Limb (tissue), 2 donors: Measurements from ENCODE around the gene RAD1.

Source experiments
- DNase-seq, 2 donors: peaks; one replicate each; pipeline ENCODE4 v3.0.0-alpha.2; 2016; ENCODE audit errors: extremely low spot score in 2 of 2

The RAD1 gene

GRCh38 chr5:34916518-34916917, 1.2 kb upstream of the RAD1 start:
- DNase-seq: no peak

GRCh38 chr5:34915856-34916192, 520 bp upstream of the RAD1 start:
- no peak for DNase-seq

- peak in 1 of 2 donors; percentile 51 for DNase-seq
These were observed 599 bp downstream of the RAD1 start for GRCh38 chr5:34914671-34915138.

GRCh38 chr5:34913072-34913471, 2.2 kb downstream of the RAD1 start:
- DNase-seq: no peak

GRCh38 chr5:34905564-34905963, 9.7 kb downstream of the RAD1 start:
- no peak for DNase-seq

- DNase-seq: no peak
These were observed 12.0 kb downstream of the RAD1 start for GRCh38 chr5:34903260-34903659.

- no peak for DNase-seq
These were observed 14.7 kb downstream of the RAD1 start for GRCh38 chr5:34900652-34901051.

GRCh38 chr5:34899066-34899465, 16.2 kb downstream of the RAD1 start:
- DNase-seq: no peak

GRCh38 chr5:34898258-34898895, 16.9 kb downstream of the RAD1 start:
- DNase-seq: peak; percentile 83 to 87

- no peak for DNase-seq
These were observed 17.7 kb downstream of the RAD1 start for GRCh38 chr5:34897646-34898045.

GRCh38 chr5:34895641-34896419, 19.5 kb downstream of the RAD1 start:
- DNase-seq: no peak

GRCh38 chr5:34894716-34895115, 20.6 kb downstream of the RAD1 start:
- no peak for DNase-seq

GRCh38 chr5:34892414-34892813, 22.9 kb downstream of the RAD1 start:
- DNase-seq: no peak

GRCh38 chr5:34891981-34892380, 23.3 kb downstream of the RAD1 start:
- peak; percentile 51 to 89 for DNase-seq

- no peak for DNase-seq
These were observed 25.9 kb downstream of the RAD1 start for GRCh38 chr5:34889394-34889793.

- no peak for DNase-seq
These were observed 28.7 kb downstream of the RAD1 start for GRCh38 chr5:34886392-34887119.

- DNase-seq: no peak
These were observed 34.1 kb downstream of the RAD1 start for GRCh38 chr5:34881246-34881645.

GRCh38 chr5:34876275-34876674, 39.0 kb downstream of the RAD1 start:
- DNase-seq: no peak

- no peak for DNase-seq
These were observed 44.9 kb downstream of the RAD1 start for GRCh38 chr5:34870382-34870781.

GRCh38 chr5:34869256-34869655, 46.0 kb downstream of the RAD1 start:
- no peak for DNase-seq

- DNase-seq: no peak
These were observed 46.5 kb downstream of the RAD1 start for GRCh38 chr5:34868791-34869190.

- no peak for DNase-seq
These were observed 47.6 kb downstream of the RAD1 start for GRCh38 chr5:34867660-34868059.
